GM18909 (cell line): ENCODE results near the gene TOM1L1.
A peak's percentile ranks its signal among the peaks of the same experiment; 100 is the strongest.

ENCODE experiments used
- ATAC-seq: cut with Tn5 transposase; IDR thresholded peaks from one replicate; pipeline ENCODE4 v1.9.1; 2021; ENCODE audit warnings: mild to moderate bottlenecking; ENCODE audit not compliant: unreplicated experiment, poor library complexity

The TOM1L1 gene

DNA sequence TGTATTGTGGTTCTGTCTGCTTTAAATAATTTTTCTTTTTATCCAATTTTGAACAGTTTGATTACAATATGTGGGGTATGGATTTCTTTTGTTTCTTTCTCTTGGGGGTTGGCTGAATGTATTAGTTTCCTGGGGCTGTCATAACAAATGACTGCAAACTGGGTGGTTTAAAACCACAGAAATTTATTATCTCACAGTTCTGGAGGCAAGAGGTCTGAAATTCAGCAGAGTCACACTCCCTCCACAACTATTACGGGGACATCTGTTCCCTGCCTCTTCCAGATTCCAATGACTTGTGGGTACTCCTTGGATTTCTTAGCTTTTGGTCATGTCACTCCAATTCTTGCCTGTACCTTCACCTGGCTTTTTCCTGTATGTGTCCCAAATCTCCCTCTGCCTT, 44.1 kb downstream of the TOM1L1 start:
- ATAC-seq = no peak

DNA sequence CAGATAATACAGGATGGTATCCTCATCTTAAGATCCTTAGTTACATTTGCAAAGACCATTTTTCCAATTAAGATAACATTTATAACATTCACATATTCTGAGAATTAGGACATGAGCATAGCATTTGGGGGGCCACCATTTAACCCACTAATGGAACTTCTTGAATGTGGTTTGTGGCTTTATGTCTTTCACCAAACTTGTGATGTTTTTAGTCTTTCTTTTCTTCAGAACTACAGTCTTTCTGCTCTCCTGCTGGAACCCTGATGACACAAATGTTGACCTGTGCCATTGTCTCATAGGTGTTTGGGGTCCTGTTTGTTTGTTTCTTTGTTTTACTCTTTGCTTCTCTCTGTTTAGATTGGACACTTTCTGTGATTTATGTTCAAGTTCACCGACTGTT, 44.6 kb downstream of the TOM1L1 start:
- ATAC-seq = no peak

DNA sequence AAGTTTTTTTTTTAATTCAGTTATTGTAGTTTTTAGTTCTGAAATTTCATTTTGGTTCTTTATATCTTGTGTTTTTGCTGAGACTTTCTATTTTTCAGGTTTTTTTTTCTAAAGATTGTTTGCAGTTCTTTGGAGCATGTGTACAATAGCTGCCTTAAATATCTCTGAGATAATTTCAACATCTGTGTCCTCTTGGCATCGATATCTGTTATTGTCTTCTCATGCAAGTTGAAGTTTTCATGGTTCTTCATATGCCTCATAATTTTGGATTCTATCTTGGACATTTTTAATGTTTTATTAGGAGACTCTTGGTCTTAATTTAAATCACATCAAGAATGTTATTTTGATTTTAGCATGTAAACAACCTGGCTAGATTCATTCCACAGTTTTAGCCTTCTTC, 45.0 kb downstream of the TOM1L1 start:
- ATAC-seq = no peak

DNA sequence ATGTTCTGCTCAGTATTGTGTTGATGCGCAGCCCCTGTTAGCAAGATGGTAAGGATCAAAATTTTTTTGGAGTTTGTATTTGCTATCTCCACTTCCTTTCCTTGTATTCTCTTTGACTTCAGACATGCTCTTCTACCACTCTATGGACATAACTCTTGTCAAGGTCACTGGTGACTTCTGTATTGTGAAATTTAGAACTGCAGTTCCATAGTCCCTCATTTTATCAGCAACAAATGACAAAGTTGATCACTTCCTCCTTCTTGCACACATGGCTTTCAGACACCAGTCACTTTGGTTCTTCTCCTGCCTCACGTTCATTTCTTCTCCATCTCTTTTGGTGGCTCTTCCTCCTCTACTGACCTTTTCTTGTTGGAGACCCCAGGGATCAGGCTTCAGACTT, 46.7 kb downstream of the TOM1L1 start:
- ATAC-seq = no peak

DNA sequence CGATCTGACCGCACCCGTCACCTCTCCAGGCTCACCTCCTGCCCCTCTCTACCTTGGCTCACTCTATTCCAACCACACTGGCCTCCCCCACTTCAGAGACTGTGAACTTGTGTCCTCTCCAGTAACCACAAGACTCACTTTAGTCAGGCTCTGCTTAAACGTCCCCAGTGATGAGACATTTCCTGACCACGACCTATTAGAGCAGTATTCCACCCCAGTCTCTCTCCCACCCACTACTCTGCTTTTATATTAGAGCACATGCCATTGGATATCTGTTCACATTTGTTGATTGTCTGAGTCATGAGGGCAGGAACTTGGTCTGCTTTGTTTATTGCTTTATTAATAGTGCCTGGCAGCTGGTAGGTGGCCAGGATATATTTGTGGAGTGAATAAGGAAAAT, 47.7 kb downstream of the TOM1L1 start:
- no peak for ATAC-seq

DNA sequence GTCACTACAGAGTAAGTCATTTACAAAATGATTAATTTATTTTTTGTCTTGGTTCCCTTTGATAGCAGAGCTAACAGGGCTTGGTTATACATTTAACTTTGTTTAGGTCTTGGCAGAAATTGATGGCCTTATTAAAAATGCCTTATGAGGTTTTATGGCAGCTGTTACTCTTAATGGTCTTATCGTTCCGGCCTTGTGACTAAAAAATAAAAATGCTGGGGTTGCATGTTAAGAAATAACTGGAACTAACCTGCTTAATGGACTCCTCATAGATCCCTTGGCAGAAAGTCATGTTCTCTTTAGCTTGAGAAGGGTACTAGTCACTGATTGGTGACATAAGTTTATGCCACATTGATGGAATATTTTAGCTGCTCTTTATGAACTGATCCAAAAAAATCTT, 49.5 kb downstream of the TOM1L1 start:
- ATAC-seq = no peak

DNA sequence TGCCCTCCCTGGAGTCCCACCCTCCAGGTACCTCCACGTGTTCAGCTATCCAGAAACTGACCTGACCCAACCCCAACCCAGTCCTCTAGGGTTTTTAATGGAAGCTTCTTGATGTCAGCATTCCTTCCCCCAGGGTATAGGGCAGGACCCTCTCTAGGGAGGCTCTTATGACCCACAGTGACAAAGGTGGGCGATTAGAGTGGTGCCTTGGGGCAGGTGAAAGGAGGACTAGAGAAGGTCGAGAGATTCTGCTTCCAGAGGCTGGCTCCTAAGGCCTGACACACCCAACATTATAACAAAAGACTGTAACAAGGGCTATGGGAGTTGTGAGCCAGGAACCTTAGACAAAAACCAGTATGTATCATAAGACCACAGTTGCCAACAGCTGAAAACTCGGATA, 50.6 kb downstream of the TOM1L1 start:
- no peak for ATAC-seq

DNA sequence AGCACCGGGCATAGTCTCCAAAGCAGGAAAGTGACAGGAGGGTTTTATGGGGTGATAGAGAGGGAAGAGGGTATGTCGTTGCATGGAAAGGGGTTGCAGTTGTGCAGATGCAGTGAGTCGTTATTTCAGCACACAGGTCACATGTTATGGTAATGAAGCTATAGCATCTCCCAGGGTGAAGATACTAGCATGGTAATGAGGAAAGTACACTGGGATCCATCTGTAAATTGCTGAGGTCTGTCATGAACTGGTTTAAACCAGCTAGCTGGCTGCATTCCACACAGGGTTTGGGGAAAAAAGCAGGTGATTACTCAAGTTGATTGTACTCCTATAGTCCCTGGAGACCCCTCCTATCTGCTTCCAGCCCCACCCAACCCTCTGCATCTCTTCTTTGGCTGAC, 56.1 kb downstream of the TOM1L1 start:
- ATAC-seq = no peak

DNA sequence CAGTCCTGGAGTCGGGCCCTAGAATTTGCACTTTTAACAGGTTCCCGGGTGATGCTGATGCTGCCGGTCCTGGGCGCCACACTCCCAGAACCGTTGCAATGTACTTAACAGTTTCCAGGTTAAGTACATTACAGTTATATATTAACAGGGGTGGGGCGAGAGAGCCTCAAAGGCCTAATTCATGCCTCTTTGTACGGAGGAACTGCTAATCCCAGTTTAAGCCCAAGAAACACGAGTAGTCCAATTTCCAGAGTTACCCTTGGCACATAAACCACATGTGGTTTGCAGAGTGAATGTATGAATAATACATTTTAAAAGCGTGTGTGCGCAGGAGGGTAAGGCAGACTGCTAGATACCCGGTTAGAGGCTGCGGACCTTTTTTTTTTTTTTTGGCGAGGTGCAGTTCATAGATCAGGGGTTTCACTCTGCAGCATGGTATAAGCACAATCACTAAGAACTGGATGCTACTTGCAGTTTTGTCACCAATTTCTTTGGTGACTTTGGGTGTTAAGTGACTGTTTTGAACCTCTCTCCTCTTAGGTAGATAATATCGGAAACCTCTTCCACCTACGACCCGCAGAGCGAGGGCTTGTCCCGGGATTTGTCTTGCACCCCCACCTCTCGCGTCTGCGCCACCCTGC, 67.1 kb downstream of the TOM1L1 start:
- ATAC-seq = peak; percentile 33

DNA sequence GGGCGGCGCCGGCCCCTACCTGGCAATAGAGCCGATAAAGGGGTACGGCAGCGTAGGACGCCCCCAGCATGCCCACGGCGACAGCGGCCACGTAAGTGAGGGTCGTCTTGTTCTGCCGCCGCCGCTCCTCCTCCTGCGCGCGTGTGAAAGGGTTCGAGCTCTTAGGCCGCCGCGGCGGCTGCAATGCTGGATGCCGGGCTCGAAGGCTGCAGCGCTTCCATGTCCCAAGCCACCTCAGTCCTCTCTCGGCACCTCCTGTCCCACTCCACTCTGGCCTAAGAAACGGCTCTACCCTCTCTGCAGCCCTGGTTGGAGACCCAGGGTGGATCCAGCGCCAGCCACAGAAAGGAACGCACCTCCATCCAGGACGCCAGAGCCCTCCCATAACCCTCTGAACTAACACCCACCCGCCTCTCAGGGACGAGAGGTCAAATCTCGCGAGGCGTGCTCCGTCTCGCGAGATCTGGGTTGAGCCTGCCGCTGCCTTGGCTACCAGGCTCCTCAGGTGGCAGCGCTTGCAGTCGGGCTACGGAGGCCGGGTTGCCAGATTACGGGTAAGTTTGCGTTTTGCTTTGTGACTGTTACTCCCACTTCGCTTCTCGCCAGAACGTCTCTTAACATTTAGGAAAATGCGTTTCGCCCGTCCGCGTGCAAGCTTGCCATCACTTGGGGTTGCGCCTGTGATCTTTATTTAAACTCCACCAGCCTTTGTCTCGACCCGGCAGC, 67.8 kb downstream of the TOM1L1 start, which contains the start of the genes COX11 and STXBP4:
COX11 (minus strand) TSS at position 393 of the 726 bp plus-strand sequence; CDS start at position 385, 8 bp downstream.
STXBP4 (plus strand) TSS at position 504 of the 726 bp plus-strand sequence. CDS start 17,455 bp downstream, outside the sequence.
- peak; percentile 92 for ATAC-seq

DNA sequence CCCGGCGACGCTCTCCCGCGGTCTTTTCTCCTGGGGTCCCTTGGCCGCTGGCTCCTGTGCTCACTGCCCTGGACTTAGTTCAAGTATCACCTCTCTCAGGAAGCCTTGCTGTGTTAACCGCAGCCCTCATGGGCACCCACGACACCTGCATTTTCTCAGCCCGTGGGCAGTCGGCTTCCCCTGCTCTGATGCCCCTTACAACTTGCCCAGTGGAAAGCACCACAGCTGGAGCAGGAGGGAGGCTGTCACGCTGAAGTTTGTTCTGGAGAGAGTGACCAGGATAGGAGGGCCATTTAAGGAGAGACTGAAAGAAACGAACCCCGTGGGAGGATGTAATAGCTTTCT, 68.3 kb downstream of the TOM1L1 start:
- ATAC-seq = peak; percentile 38

DNA sequence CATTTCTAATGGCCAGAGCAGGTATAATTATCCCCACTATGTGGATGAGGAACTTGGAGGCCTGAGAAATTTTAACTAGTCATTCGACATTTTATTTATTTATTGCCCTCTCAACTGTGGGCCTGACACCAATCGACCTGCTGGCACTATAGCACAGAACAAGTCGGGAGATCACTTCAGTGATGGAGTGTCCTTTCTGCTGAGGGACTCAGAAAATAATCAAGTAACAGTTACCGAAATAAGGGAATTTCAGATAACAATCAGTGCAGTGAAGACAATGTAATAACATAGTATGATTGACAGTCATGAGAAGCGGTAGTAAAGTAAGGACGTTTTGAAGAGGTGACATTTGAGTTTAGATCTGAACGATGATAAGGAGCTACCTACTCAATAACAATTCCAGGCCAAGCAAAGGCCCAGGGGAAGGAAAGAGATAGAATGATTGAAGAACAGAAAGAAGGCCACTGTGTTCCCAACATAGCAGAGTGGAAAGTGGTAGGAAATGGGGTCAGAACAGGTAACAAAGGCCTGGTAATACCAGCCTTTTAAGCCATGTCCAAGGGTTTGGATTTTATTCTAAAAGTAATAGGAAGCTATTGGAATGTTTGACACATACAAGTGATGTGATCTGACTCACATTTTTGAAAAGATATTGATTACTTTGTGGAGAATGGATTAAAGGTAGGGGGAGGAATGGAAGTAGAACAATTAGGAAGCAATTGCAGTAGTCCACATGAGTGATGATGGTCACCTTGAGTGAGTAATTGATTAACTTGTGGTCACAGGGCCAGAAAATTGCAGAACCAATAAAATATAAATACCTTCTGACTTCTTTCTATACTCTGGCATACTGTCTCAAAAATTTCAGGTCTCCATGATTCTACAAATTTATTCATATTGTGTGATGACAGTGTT, 69.3 kb downstream of the TOM1L1 start:
- ATAC-seq = no peak

DNA sequence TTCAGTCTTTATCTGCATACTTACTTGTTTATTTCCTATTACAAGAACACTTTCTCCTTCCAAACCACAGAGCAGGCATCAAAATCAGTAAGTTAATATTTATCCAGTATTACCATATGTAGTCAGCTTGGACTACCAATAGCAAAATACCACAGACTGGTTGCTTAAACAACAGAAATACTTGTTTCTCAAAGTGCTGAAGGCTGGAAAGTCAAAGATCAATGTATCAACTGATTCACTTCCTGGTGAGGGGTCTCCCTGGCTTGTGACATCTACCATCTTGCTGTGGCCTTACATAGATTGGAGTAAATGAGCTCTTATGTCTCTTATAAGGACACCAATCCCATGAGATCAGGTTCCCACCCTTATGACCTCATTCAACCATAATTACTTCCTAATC, 70.5 kb downstream of the TOM1L1 start:
- peak; percentile 15 for ATAC-seq

DNA sequence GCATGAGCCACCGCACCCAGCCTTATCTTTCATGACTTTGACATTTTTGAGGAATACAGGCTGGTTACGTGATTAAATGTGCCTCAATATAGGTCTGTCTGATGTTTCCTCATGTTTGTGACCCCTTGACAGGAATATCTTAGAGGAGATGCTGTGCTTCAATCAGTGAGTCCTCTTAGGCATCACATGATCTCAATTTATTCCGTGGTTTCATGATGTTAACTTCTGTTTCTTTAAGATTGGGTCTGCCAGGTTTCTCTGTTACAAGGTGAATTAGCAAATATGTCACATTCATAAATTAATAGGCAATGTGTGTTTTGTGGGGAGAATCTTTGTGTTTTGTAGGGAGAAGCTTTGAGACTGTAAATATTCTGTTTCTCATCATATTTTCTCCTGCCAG, 71.2 kb downstream of the TOM1L1 start:
- ATAC-seq = no peak

DNA sequence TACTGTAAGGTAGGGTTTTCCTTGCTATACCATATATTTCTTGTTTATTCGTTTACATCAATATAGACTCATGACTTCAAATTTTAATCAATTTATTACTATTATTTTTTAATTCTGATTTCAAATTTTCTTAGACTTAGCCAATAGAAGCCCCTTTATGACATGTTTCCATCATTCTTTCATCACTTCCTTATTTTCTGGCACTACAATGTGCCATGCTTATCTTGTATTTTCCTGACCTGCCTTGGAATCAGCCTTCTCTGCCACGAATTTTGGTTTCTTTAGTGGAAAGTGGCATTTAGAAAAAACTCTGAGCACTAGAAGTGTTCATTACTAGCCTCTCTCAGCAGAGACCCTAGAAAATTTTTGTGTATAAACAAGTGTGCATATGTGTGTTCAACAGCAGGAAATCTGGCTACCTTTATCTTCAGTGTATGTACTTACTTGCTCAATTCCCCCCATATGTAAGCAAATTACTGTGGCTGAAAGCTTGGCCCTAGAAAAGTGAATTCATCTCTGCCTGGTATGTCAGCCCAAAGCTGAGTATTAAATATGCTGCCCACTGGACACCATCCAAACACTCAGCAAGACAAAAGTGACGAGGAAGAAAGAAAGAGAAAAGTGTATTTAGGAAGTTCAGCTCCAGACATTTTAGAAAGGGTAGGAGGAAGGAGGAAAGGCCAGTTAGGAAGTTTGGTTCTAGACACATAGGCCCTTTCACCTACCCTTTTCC, 71.9 kb downstream of the TOM1L1 start:
- no peak for ATAC-seq

DNA sequence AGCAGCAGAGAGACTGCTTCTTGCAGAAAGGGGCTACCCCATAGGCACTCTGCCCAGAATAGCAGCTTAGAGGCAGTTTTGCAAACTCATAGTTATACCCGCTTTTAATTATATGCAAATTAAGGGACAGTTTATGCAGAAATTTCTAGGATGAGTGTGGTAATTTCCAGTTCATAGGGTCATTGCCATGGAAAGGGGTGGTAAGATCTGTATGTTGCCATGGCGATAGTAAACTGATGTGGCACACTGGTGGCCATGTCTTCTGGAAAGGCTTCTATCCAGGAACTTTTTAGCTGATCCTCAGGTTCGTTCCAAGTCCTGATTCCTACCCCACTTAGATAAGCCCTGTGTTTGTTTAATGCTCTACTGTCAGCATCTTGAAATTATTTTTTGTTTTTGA, 74.1 kb downstream of the TOM1L1 start:
- no peak for ATAC-seq

DNA sequence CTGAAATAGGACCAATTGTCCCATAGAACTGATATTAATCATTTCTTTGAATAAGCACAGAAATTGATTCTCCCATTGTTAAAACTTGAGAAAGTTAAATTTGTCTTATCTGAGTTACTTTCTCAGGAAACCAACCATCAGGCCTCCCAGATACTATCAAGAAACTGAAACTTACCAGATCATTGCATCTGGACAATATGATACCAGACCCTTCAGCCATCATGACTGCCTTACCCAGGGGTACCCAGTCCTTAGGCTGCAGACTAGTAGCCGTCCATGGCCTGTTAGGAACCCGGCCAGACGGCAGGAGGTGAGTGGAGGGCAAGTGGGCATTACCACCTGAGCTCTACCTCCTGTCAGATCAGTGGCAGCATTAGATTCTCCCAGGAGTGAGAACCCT, 75.7 kb downstream of the TOM1L1 start:
- no peak for ATAC-seq

DNA sequence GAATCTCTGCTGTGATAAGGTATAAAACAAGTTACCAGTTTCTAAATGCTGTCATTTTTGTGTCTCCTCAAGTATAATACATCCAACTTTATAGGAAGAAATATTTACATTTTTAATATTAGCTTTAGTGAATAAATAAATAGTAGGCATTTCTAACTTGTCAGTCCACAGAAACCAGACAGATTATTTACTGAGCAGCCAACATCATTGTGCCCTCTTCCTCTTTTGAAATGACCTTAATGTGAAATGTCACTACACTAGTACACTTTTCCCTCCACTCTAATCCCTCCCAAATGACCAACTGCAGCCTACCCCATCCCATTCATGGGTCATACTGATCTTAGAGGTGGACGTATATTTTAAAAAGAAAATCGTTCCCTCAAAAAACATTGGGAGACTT, 77.1 kb downstream of the TOM1L1 start:
- ATAC-seq = no peak

DNA sequence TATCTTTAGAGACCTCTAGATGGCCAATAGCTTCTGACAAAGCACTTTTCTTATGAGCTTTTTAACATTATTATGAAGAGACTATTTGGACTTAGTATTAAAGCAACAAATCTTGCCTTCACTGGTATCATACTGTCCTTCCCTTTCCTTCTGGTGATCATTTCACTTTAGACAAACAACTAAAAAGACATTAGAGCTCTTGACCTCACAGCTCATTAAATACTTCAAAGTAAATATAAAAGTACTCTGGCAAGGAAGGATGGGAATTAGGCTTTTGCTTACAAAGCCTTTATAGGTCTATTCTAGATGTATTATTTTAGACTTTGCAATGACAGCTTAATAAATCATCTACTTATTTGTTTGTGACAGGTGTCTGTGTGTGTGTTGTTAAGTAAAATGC, 79.0 kb downstream of the TOM1L1 start:
- ATAC-seq = no peak

DNA sequence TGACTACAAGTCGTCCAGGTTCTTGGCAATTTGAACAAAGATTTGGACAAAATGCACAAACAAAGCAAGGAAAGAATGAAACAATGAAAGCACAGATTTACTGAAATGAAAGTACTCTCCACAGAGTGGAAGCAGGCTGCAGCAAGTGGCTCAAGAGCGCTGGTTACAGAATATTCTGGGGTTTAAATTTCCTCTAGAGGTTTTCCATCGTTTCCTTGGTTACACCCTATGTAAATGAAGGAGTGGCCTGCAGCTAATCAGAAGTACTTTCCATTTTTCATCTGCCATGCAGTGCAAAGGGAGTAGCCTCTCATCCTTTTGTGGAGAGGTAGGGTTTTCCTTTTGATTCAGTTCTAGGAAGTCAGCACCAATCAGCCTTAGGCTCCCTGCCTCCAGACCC, 79.7 kb downstream of the TOM1L1 start:
- ATAC-seq = no peak
